ENCODE measurements around the gene ELK1. TPM values are rescaled to one million over a fixed set of nuclear protein-coding genes. Genes with fewer than 3 reads are reported as not detected.

The ELK1 gene
- polyA plus RNA-seq, 1 donor (not counting 4 experiments of a cell fraction or from before 2014, with no cell fraction given), result 12.9 TPM

DNA sequence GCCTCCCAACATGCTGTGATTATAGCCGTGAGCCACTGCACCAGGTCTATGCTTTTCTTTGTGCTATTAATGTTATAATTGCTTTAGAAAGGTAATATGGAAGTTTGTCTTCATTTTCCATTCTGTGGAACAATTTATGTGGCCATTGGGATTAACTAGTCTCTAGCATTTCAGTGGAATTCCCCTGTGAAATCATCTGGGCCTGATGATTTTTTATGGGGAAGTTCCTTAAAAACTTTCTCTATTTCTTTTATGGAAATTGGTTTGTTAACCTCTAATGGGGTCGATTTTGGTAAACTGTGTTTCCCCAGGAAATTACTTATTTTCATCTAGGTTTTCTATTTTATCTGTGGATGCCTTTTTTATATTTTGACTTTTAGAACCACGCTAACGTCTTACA is 56.8 kb downstream of the ELK1 start:
- FAIRE-seq, result no peak
- no peak overlapping the region for H3K4me2 ChIP-seq (ENCODE audit: control insufficient read depth, extremely low read depth, insufficient read depth, low read depth, low read length)
- dilution Hi-C loops (cut with MboI; ENCODE audit: extremely low pct_ligation_motif_present, low sequenced_read_pairs), result no loop called here

DNA sequence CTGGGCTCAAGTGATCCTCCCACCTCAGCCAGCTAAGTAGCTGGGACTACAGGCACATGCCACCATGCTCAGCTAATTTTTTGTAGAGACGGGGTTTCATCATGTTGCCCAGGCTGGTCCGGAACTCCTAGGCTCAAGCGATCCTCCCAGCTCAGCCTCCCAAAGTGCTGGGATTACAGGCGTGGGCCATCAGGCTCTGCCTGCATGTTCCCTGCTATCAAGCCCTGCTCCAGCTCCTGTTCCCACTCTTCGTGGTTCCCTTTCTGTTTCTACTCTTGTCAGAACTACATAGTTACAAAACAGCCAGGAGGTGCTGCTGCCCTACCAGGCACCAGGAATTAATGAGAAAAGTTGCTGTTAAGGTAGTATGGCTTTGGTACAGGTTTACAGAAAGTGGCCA is 59.4 kb downstream of the ELK1 start:
- no peak for TF ChIP-seq EZH2 (IDR thresholded peaks at IDR 0.05; ENCODE audit: low read length)
- TF ChIP-seq, protein P1, sequence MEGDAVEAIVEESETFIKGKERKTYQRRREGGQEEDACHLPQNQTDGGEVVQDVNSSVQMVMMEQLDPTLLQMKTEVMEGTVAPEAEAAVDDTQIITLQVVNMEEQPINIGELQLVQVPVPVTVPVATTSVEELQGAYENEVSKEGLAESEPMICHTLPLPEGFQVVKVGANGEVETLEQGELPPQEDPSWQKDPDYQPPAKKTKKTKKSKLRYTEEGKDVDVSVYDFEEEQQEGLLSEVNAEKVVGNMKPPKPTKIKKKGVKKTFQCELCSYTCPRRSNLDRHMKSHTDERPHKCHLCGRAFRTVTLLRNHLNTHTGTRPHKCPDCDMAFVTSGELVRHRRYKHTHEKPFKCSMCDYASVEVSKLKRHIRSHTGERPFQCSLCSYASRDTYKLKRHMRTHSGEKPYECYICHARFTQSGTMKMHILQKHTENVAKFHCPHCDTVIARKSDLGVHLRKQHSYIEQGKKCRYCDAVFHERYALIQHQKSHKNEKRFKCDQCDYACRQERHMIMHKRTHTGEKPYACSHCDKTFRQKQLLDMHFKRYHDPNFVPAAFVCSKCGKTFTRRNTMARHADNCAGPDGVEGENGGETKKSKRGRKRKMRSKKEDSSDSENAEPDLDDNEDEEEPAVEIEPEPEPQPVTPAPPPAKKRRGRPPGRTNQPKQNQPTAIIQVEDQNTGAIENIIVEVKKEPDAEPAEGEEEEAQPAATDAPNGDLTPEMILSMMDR (optimal IDR thresholded peaks at IDR 0.05 in 1 of 3, IDR thresholded peaks at IDR 0.05 in 1 of 3, conservative IDR thresholded peaks at IDR 0.05 in 1 of 3; ENCODE audit: extremely low read depth in 1 of 3, insufficient read depth in 2 of 3, low read length in 3 of 3), result no peak
- Histone ChIP-seq H2AFZ (ENCODE audit: control insufficient read depth, low read length) (no peak overlapping the region), H3K4me3 (ENCODE audit: control insufficient read depth in 2 of 3, extremely low read depth in 1 of 3, insufficient read depth in 2 of 3, low read depth in 1 of 3, low read length in 3 of 3) (no peak overlapping the region), H3K9me1 (ENCODE audit: control insufficient read depth, extremely low read depth, insufficient read depth, low read length) (no peaks in the 10 kb centered on the region), H3K9me3 (ENCODE audit: control insufficient read depth, low read depth, low read length) (no peaks in the 10 kb centered on the region), H3K27me3 (ENCODE audit: control insufficient read depth, extremely low read depth, insufficient read depth, low read length) (no peaks in the 10 kb centered on the region), H3K36me3 (ENCODE audit: control insufficient read depth in 2 of 2, extremely low read depth in 1 of 2, insufficient read depth in 2 of 2, low read length in 2 of 2) (no peaks in the 10 kb centered on the region), H3K9ac (ENCODE audit: control insufficient read depth, extremely low read depth, insufficient read depth, low read length) (no peak overlapping the region), H3K4me1 (ENCODE audit: control insufficient read depth, extremely low read depth, insufficient read depth, low read length) (peaks cover 5% of the 10 kb centered on the region), H3K79me2 (ENCODE audit: control insufficient read depth, insufficient read depth, low read length) (no peaks in the 10 kb centered on the region), H3K27ac (ENCODE audit: control insufficient read depth, insufficient read depth, low read length) (no peak overlapping the region), H4K20me1 (ENCODE audit: control insufficient read depth, extremely low read depth, insufficient read depth, low read length) (no peaks in the 10 kb centered on the region), H3K4me2 (ENCODE audit: control insufficient read depth, extremely low read depth, insufficient read depth, low read depth, low read length) (no peak overlapping the region)
- dilution Hi-C loops (cut with MboI; ENCODE audit: extremely low pct_ligation_motif_present, low sequenced_read_pairs), result no loop called here
- DNase-seq (ENCODE audit: low read depth, low spot score), result no peak
- FAIRE-seq, result no peak

More for the DNA sequence above, 56.8 kb downstream of the ELK1 start:
- peaks cover 6% of the 10 kb centered on the region for H3K4me1 ChIP-seq (ENCODE audit: control insufficient read depth, extremely low read depth, insufficient read depth, low read length)
- no peak overlapping the region for H3K4me3 ChIP-seq (ENCODE audit: control insufficient read depth in 2 of 3, extremely low read depth in 1 of 3, insufficient read depth in 2 of 3, low read depth in 1 of 3, low read length in 3 of 3)
- no peak for DNase-seq (ENCODE audit: low read depth, low spot score)
- no peaks in the 10 kb centered on the region for H3K79me2 ChIP-seq (ENCODE audit: control insufficient read depth, insufficient read depth, low read length)
- no peaks in the 10 kb centered on the region for H3K9me1 ChIP-seq (ENCODE audit: control insufficient read depth, extremely low read depth, insufficient read depth, low read length)
- H3K9me3 ChIP-seq (ENCODE audit: control insufficient read depth, low read depth, low read length), result no peaks in the 10 kb centered on the region
- no peak overlapping the region for H3K9ac ChIP-seq (ENCODE audit: control insufficient read depth, extremely low read depth, insufficient read depth, low read length)
- no peaks in the 10 kb centered on the region for H4K20me1 ChIP-seq (ENCODE audit: control insufficient read depth, extremely low read depth, insufficient read depth, low read length)
- H3K27ac ChIP-seq (ENCODE audit: control insufficient read depth, insufficient read depth, low read length), result no peak overlapping the region
- no peaks in the 10 kb centered on the region for H3K36me3 ChIP-seq (ENCODE audit: control insufficient read depth in 2 of 2, extremely low read depth in 1 of 2, insufficient read depth in 2 of 2, low read length in 2 of 2)
- no peak overlapping the region for H2AFZ ChIP-seq (ENCODE audit: control insufficient read depth, low read length)
- no peaks in the 10 kb centered on the region for H3K27me3 ChIP-seq (ENCODE audit: control insufficient read depth, extremely low read depth, insufficient read depth, low read length)
- TF ChIP-seq EZH2 (IDR thresholded peaks at IDR 0.05; ENCODE audit: low read length), result no peak
- TF ChIP-seq, protein P1 (optimal IDR thresholded peaks at IDR 0.05 in 1 of 3, IDR thresholded peaks at IDR 0.05 in 1 of 3, conservative IDR thresholded peaks at IDR 0.05 in 1 of 3; ENCODE audit: extremely low read depth in 1 of 3, insufficient read depth in 2 of 3, low read length in 3 of 3), result no peak
